Ishikawa (cell line): ENCODE data around the gene OPCML.

Experiments used
- CEBPB ChIP-seq: IDR thresholded peaks from 2 replicates; pipeline ENCODE4 v1.6.1; 2012
- CREB1 ChIP-seq: IDR thresholded peaks from 2 replicates; pipeline ENCODE4 v1.6.1; 2012; ENCODE audit warnings: low read depth
- EGR1 ChIP-seq: IDR thresholded peaks from 2 replicates; pipeline ENCODE4 v1.6.1; 2012
- EP300 ChIP-seq: IDR thresholded peaks from 2 replicates; pipeline ENCODE4 v1.6.1; 2012; ENCODE audit warnings: borderline replicate concordance
- FOXM1 ChIP-seq: IDR thresholded peaks from 2 replicates; pipeline ENCODE4 v1.6.1; 2012; ENCODE audit warnings: low read depth, borderline replicate concordance
- MAX ChIP-seq: IDR thresholded peaks from 2 replicates; pipeline ENCODE4 v1.6.1; 2012
- NFIC ChIP-seq: IDR thresholded peaks from 2 replicates; pipeline ENCODE4 v1.6.1; 2012
- RAD21 ChIP-seq: IDR thresholded peaks from 2 replicates; pipeline ENCODE4 v1.6.1; 2012; ENCODE audit warnings: low read depth
- REST ChIP-seq: IDR thresholded peaks from 2 replicates; pipeline ENCODE4 v1.6.1; 2012; ENCODE audit warnings: low read depth, mild to moderate bottlenecking
- TAF1 ChIP-seq: IDR thresholded peaks from 2 replicates; pipeline ENCODE4 v1.6.1; 2012; ENCODE audit warnings: low read depth, mild to moderate bottlenecking
- TCF12 ChIP-seq: IDR thresholded peaks from 2 replicates; pipeline ENCODE4 v1.6.1; 2012; ENCODE audit warnings: low read depth
- TEAD4 ChIP-seq: IDR thresholded peaks from 2 replicates; pipeline ENCODE4 v1.6.1; 2012
- YY1 ChIP-seq: IDR thresholded peaks from 2 replicates; pipeline ENCODE4 v1.6.1; 2012; ENCODE audit warnings: low read depth
- ZBTB7A ChIP-seq: IDR thresholded peaks from 2 replicates; pipeline ENCODE4 v1.6.1; 2012; ENCODE audit warnings: low read depth
- TF ChIP-seq, protein P1 (sequence below): IDR thresholded peaks from 2 replicates; pipeline ENCODE4 v1.6.1; 2012

The OPCML gene

DNA sequence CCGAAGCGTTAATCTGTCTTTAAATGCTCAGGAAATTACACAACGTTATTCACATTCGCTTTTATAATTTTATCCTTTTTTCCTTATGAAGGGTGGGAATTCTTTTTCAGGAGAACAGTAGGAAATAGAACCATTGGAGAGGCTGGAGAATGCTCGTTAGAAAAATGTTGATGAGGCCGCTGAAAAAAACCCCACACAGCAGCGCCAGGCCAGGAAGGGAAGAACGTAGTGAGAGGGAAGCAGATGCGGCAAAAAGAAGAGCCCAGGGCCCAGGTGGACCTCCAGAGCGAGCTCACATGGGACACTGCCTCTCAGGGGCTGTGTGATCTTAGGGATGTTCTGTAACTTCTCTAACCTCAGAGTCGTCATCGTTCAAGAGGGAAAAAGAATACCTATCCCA lies 691.6 kb downstream of the OPCML start:
- no peak for TF ChIP-seq REST
- TF ChIP-seq TCF12: no peak
- no peak for TF ChIP-seq YY1
- no peak for TF ChIP-seq TEAD4
- TF ChIP-seq TAF1: no peak
- no peak for TF ChIP-seq CREB1
- no peak for TF ChIP-seq FOXM1
- TF ChIP-seq RAD21: no peak
- no peak for TF ChIP-seq ZBTB7A
- no peak for TF ChIP-seq MAX
- TF ChIP-seq NFIC: no peak
- no peak for TF ChIP-seq EP300
- no peak for TF ChIP-seq EGR1

DNA sequence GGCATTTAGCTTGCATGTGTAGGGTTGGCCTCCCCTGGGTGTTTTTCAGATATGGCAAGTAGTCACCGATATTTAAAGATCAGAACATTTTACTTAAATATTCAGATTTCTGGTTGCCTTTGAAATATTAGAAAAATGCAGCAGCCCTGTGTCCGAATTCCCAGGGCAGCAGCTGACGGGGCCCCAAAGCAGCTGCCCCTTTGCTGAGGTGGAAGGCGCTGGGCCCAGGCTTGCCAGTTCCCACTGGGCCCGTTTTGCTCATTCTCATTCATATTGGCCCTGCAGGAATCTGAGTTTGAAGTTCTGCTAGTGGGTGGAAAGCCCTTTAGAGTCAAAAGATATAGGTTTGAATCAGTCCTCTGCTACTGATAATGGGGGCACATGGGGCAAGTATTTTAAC lies 692.1 kb downstream of the OPCML start:
- TF ChIP-seq REST (no peak), TCF12 (no peak), TAF1 (no peak), TEAD4 (no peak), MAX (no peak), RAD21 (no peak), FOXM1 (no peak), CEBPB (no peak), ZBTB7A (no peak), NFIC (no peak), YY1 (no peak), EP300 (no peak), CREB1 (no peak)
- TF ChIP-seq, protein P1, sequence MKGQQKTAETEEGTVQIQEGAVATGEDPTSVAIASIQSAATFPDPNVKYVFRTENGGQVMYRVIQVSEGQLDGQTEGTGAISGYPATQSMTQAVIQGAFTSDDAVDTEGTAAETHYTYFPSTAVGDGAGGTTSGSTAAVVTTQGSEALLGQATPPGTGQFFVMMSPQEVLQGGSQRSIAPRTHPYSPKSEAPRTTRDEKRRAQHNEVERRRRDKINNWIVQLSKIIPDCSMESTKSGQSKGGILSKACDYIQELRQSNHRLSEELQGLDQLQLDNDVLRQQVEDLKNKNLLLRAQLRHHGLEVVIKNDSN: no peak

- no peak for TF ChIP-seq TAF1
- no peak for TF ChIP-seq TCF12
- TF ChIP-seq TEAD4: no peak
- no peak for TF ChIP-seq CEBPB
- no peak for TF ChIP-seq EP300
- TF ChIP-seq ZBTB7A: no peak
- no peak for TF ChIP-seq REST
- TF ChIP-seq, protein P1: no peak
- TF ChIP-seq EGR1: no peak
- TF ChIP-seq YY1: no peak
- TF ChIP-seq CREB1: no peak
Measured at GRCh38 chr11:132839236-132839945, 692.9 kb downstream of the OPCML start.

DNA sequence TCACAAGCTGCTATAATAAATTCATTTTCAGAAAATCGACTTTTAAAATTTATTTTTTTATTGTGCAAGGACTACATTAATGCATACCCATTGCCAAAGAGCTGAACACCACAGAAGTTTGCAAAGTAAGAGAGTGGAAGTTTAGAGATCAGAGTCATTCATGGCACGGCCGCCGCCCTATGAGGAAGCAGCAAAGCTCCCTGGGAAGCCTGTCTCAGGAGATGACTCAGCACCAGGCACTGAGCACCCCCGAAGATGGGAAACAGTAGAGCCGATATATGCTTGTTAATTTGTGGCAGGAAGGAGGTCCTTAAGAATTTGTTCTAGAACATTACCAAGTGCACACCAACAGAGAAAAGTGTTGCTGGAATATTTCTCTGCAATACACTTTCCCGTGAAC lies 693.7 kb downstream of the OPCML start:
- TF ChIP-seq YY1: no peak

DNA sequence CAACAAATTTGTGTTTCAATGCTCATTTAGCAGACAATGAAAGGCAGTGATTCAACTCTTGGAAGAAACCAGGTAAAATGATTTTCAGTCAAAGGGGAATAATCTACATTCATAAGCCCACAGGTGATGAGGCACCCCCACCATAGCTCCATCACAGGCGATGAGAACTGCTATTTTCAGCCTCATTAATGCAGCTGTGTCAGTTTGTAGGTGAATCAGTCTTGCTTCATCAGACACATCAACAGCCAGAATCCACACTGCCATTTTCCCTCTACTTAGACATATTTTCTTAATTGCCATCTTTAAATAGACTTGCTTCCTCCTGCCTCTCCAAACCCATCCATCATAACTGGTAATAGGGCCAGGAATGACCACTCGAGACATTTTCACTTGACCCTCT lies 701.0 kb downstream of the OPCML start:
- no peak for TF ChIP-seq REST
- TF ChIP-seq CREB1: no peak
- TF ChIP-seq TAF1: no peak
- TF ChIP-seq EP300: no peak
- no peak for TF ChIP-seq ZBTB7A
- no peak for TF ChIP-seq TEAD4
- TF ChIP-seq YY1: no peak
- no peak for TF ChIP-seq MAX
